Osteoblast (primary cell): ENCODE results near the gene PROB1. TPM values are rescaled to one million over a fixed set of nuclear protein-coding genes. Genes with fewer than 3 reads are reported as not detected.

Experiments used
- DNase-seq: peaks from one replicate; pipeline ENCODE4 v3.0.0; 2011; ENCODE audit warnings: low spot score, mixed read lengths; ENCODE audit not compliant: insufficient read length; ENCODE audit errors: missing footprints
- H2AFZ ChIP-seq: 2 replicates; pipeline ENCODE4 v1.6.0; 2011; ENCODE audit warnings: mild to moderate bottlenecking, low read length
- H3K27ac ChIP-seq: 2 replicates; pipeline ENCODE4 v1.5.1; 2011; ENCODE audit warnings: mild to moderate bottlenecking, low read depth, low read length, moderate library complexity
- H3K27me3 ChIP-seq: 2 replicates; pipeline ENCODE4 v1.6.0; 2012; ENCODE audit warnings: mild to moderate bottlenecking, control low read depth, inconsistent platforms, low read length, moderate library complexity; ENCODE audit not compliant: insufficient read depth
- H3K36me3 ChIP-seq: 2 replicates; pipeline ENCODE4 v1.5.1; 2011; ENCODE audit warnings: mild to moderate bottlenecking, low read length, control low read depth, moderate library complexity; ENCODE audit not compliant: insufficient read depth
- H3K4me1 ChIP-seq: 2 replicates; pipeline ENCODE4 v1.5.1; 2011; ENCODE audit warnings: mild to moderate bottlenecking, low read length, control low read depth, moderate library complexity; ENCODE audit not compliant: insufficient read depth
- H3K4me2 ChIP-seq: 2 replicates; pipeline ENCODE4 v1.6.0; 2011; ENCODE audit warnings: mild to moderate bottlenecking, low read length; ENCODE audit not compliant: insufficient read depth
- H3K4me3 ChIP-seq: fragments of 200-600 bp; sonication (generic); 3 replicates; pipeline ENCODE4 v1.5.1; 2012; ENCODE audit warnings: mild to moderate bottlenecking, low read length, inconsistent platforms; ENCODE audit not compliant: insufficient read depth
- H3K79me2 ChIP-seq: 2 replicates; pipeline ENCODE4 v1.6.0; 2012; ENCODE audit warnings: mild to moderate bottlenecking, low read length, control low read depth, inconsistent platforms; ENCODE audit not compliant: insufficient read depth
- H3K9me3 ChIP-seq: 2 replicates; pipeline ENCODE4 v1.5.1; 2011; ENCODE audit warnings: low read depth, low read length, control low read depth
- H4K20me1 ChIP-seq: 2 replicates; pipeline ENCODE4 v1.6.0; 2012; ENCODE audit warnings: mild to moderate bottlenecking, low read length, control low read depth; ENCODE audit not compliant: insufficient read depth
- total RNA-seq: library from RNA; depleted of rRNA; stranded (reverse); fragments of >200 nt; gene quantifications from 2 replicates; pipeline ENCODE4 v1.2.3, GENCODE V29; 2012
- TF ChIP-seq, protein P1 (sequence below): IDR thresholded peaks from 2 replicates; pipeline ENCODE4 v1.5.1; 2011; ENCODE audit warnings: mild to moderate bottlenecking, low read depth, low read length, moderate library complexity; ENCODE audit errors: extremely low read depth

The PROB1 gene
- total RNA-seq, 1 donor: 1.1 TPM

DNA sequence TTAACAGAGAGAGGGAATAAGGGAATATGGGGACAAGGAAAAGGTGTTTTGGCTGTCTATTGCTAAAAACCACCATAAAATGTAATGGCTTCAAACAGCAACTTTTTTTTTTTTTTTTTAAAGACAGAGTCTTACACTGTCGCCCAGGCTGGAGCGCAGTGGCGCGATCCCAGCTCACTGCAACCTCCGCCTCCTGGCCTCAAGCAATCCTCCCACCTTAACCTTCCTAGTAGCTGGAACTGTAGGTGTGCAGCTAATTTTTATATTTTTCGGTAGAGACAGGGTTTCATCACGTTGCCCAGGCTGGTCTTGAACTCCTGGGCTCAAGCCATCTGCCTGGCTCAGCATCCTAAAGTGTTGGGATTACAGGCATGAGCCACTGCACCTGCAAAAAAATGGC lies 13.3 kb upstream of the PROB1 start:
- Histone ChIP-seq H2AFZ (no peak overlapping the region), H3K4me1 (peaks cover 10% of the 10 kb centered on the region)

DNA sequence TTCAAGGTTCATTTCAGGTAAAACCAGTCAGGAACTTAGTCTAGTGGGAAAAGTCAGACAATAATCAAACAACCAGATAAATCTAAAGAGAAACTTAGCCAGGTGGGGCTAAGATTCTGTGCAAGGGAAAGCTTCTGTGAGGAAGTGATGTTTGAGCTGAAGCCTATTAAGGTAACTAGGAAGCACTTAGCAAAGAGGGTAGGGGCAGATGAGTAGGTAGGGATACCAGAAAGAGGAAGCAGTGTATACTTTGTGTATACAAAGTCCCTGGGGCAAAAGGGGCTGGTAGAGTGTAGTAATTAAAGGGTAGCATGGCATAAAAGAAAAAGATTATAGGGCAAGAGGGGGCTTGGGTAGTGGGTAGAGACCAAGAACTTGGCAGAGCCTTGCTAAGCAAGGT lies 12.6 kb upstream of the PROB1 start:
- Histone ChIP-seq H3K9me3 (no peaks in the 10 kb centered on the region), H3K4me3 (no peak overlapping the region), H3K36me3 (no peaks in the 10 kb centered on the region), H3K4me2 (no peak overlapping the region), H3K27ac (no peak overlapping the region), H2AFZ (no peak overlapping the region), H4K20me1 (no peaks in the 10 kb centered on the region), H3K27me3 (no peaks in the 10 kb centered on the region), H3K4me1 (peaks cover 13% of the 10 kb centered on the region), H3K79me2 (no peaks in the 10 kb centered on the region)
- peak; percentile 19 for DNase-seq
- TF ChIP-seq, protein P1, sequence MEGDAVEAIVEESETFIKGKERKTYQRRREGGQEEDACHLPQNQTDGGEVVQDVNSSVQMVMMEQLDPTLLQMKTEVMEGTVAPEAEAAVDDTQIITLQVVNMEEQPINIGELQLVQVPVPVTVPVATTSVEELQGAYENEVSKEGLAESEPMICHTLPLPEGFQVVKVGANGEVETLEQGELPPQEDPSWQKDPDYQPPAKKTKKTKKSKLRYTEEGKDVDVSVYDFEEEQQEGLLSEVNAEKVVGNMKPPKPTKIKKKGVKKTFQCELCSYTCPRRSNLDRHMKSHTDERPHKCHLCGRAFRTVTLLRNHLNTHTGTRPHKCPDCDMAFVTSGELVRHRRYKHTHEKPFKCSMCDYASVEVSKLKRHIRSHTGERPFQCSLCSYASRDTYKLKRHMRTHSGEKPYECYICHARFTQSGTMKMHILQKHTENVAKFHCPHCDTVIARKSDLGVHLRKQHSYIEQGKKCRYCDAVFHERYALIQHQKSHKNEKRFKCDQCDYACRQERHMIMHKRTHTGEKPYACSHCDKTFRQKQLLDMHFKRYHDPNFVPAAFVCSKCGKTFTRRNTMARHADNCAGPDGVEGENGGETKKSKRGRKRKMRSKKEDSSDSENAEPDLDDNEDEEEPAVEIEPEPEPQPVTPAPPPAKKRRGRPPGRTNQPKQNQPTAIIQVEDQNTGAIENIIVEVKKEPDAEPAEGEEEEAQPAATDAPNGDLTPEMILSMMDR: no peak

More for the DNA sequence above, 13.3 kb upstream of the PROB1 start:
- H3K79me2 ChIP-seq: no peaks in the 10 kb centered on the region
- no peak for DNase-seq
- no peaks in the 10 kb centered on the region for H4K20me1 ChIP-seq
- H3K9me3 ChIP-seq: no peaks in the 10 kb centered on the region
- H3K4me3 ChIP-seq: no peak overlapping the region
- no peak overlapping the region for H3K4me2 ChIP-seq
- TF ChIP-seq, protein P1: no peak
- H3K27me3 ChIP-seq: no peaks in the 10 kb centered on the region
- no peaks in the 10 kb centered on the region for H3K36me3 ChIP-seq
- H3K27ac ChIP-seq: no peak overlapping the region

DNA sequence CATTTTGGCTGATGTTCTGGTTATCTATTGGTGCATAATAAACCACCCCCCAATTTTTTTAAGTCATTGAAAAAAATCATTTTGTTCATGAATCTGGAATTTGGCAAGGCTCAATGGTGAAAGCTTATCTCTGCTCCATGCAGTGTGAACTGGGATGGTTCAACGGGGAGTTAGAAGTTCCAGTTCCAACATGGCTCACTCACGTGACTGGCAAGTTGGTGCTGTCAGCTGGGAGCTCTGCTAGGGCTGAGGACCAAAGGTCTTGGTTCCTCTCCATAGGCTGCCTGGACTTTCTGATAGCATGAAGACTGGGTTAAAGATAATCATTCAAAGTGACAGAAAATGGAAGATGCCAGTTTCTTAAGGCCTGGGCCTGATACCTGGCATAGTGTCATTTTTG lies 12.1 kb upstream of the PROB1 start:
- Histone ChIP-seq H3K36me3 (no peaks in the 10 kb centered on the region), H3K4me1 (peaks cover 13% of the 10 kb centered on the region), H4K20me1 (no peaks in the 10 kb centered on the region), H3K9me3 (no peaks in the 10 kb centered on the region), H3K4me3 (no peak overlapping the region), H3K27me3 (no peaks in the 10 kb centered on the region), H3K4me2 (no peak overlapping the region), H3K79me2 (no peaks in the 10 kb centered on the region), H3K27ac (no peak overlapping the region), H2AFZ (no peak overlapping the region)
- TF ChIP-seq, protein P1: no peak
- DNase-seq: no peak

DNA sequence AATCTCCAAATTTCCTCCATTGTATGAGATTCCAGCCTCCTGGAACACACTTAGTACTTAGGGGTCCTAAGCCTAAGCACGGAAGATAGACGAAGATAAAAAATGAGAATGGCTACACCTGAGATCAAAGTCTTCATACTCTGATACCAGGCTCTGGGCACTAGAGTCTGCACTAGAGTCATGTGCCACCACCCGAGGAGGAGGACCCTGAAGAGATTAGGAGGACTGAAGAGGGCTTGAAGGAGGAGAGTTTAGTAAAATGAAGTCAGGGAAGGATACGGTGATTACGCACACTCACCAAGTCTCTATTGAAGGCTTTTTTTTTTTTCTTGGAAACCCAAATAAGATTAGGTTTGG lies 9.6 kb upstream of the PROB1 start:
- no peaks in the 10 kb centered on the region for H3K36me3 ChIP-seq
- peak overlapping the region; percentile 97 for H2AFZ ChIP-seq
- no peaks in the 10 kb centered on the region for H3K27me3 ChIP-seq
- no peaks in the 10 kb centered on the region for H4K20me1 ChIP-seq
- peak overlapping the region; percentile 77 for H3K4me3 ChIP-seq
- peak overlapping the region; percentile 98 for H3K4me2 ChIP-seq
- H3K4me1 ChIP-seq: peaks cover 13% of the 10 kb centered on the region
- TF ChIP-seq, protein P1: no peak
- no peaks in the 10 kb centered on the region for H3K9me3 ChIP-seq
- no peak for DNase-seq
- H3K79me2 ChIP-seq: no peaks in the 10 kb centered on the region
- peak overlapping the region; percentile 91 for H3K27ac ChIP-seq
